ENCODE data around the gene OCA2. TPM values are rescaled to one million over a fixed set of nuclear protein-coding genes. Genes with fewer than 3 reads are reported as not detected.

Gene OCA2
- total and polyA plus RNA-seq, 2 of the 13 experiments (the other 11 are each of a cell fraction or from before 2014, with no cell fraction given), result 0.02 to 0.05 TPM

GRCh38 chr15:27863000-27863399, 236.1 kb downstream of the OCA2 start:
- Histone ChIP-seq H3K9ac (ENCODE audit: insufficient read depth, low read depth, low read length) (no peak overlapping the region), H4K20me1 (ENCODE audit: insufficient read depth, low read length) (no peaks in the 10 kb centered on the region), H3K27ac (ENCODE audit: extremely low read length, insufficient read depth, low read length) (no peak overlapping the region), H3K4me3 (replicated peaks in 1 of 3; ENCODE audit: insufficient read depth in 1 of 3, low read depth in 2 of 3, low read length in 3 of 3) (no peak overlapping the region), H3K79me2 (ENCODE audit: insufficient read depth, low read length) (no peaks in the 10 kb centered on the region), H2AFZ (ENCODE audit: low read length) (no peak overlapping the region), H3K4me1 (ENCODE audit: insufficient read depth, low read length) (no peaks in the 10 kb centered on the region), H3K27me3 (ENCODE audit: control insufficient read depth in 1 of 2, insufficient read depth in 2 of 2, low read length in 2 of 2) (peaks cover 3 to 10% of the 10 kb centered on the region in 2 experiments; a peak in 3 of 5 replicates), H3K36me3 (replicated peaks in 1 of 2; ENCODE audit: control insufficient read depth in 1 of 2, insufficient read depth in 2 of 2, low read length in 2 of 2) (no peaks in the 10 kb centered on the region), H3K4me2 (ENCODE audit: low read depth, low read length) (no peak overlapping the region), H3K9me3 (ENCODE audit: low read length) (no peaks in the 10 kb centered on the region)
- in situ Hi-C loops (cut with HindIII; ENCODE audit: extremely low pct_ligation_motif_present, low pct_unique_long_range_greater_than_20kb), result no loop called here
- ATAC-seq (no peak), DNase-seq (ENCODE audit: low spot score) (no peak), FAIRE-seq (no peak)
- POLR2A ChIA-PET, result no interaction called here
- 6% methylated on average over 3 of the region's 6 CpGs for WGBS (ENCODE audit: low lambda C conversion rate)
- BruUV-seq (replicated peaks), result no TSS peak
- CTCF ChIA-PET (ENCODE audit: low intra/inter-chr PET ratio, low total read pairs), result no interaction called here
- TF ChIP-seq, protein P1, sequence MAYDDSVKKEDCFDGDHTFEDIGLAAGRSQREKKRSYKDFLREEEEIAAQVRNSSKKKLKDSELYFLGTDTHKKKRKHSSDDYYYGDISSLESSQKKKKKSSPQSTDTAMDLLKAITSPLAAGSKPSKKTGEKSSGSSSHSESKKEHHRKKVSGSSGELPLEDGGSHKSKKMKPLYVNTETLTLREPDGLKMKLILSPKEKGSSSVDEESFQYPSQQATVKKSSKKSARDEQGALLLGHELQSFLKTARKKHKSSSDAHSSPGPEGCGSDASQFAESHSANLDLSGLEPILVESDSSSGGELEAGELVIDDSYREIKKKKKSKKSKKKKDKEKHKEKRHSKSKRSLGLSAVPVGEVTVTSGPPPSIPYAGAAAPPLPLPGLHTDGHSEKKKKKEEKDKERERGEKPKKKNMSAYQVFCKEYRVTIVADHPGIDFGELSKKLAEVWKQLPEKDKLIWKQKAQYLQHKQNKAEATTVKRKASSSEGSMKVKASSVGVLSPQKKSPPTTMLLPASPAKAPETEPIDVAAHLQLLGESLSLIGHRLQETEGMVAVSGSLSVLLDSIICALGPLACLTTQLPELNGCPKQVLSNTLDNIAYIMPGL (CRISPR knock-in tag; IDR thresholded peaks at IDR 0.05; ENCODE audit: borderline replicate concordance in 1 of 2, low read depth in 1 of 2), result no peak
- TF ChIP-seq NCOA5 (CRISPR knock-in tag; IDR thresholded peaks at IDR 0.05), result no peak
- no peak for TF ChIP-seq HNF4A (CRISPR knock-in tag; IDR thresholded peaks at IDR 0.05)
- no peak for TF ChIP-seq TAF1 (CRISPR knock-in tag; IDR thresholded peaks at IDR 0.05)
- no peak for TF ChIP-seq ZNF350 (CRISPR knock-in tag; IDR thresholded peaks at IDR 0.05; ENCODE audit: borderline replicate concordance, low read depth)
- no peak for TF ChIP-seq ZNF382 (CRISPR knock-in tag; IDR thresholded peaks at IDR 0.05; ENCODE audit: borderline replicate concordance)
- TF ChIP-seq AGO2 (optimal IDR thresholded peaks at IDR 0.05; ENCODE audit: low read depth, low read length), result no peak
- TF ChIP-seq ZSCAN25 (CRISPR knock-in tag; IDR thresholded peaks at IDR 0.05), result no peak
- no peak for TF ChIP-seq ZNF30 (CRISPR knock-in tag; IDR thresholded peaks at IDR 0.05)
- intact Hi-C loops (cut with micrococcal nuclease; ENCODE audit: unreplicated experiment), result no loop called here

Measured in HepG2 (cell line).